ENCODE results near the gene ACER2. TPM values are rescaled to one million over a fixed set of nuclear protein-coding genes. Genes with fewer than 3 reads are reported as not detected.

ACER2 gene
- total RNA-seq, 6 experiments from 2014 or later: 1.8 to 9.1 (median 3.7) TPM

DNA sequence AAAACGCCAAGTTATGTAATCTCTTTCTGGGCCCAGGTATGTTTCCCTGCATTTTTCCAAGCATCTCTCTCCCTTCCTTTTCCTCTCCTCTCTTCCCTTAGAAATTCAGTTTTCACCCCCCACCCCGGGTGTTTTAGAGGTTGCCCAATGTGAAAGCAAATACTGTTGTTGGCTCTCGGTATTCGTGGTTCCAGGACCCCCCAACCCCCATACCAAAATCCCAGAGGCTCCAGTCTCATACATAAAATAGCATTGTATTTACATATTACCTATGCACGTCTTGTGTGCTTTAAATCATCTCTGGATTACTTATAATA is 48.8 kb downstream of the ACER2 start:
- H3K4me3 ChIP-seq: no peak overlapping the region
- WGBS (ENCODE audit: insufficient coverage, low coverage, low lambda C conversion rate, missing lambda C conversion rate): 4% methylated on average over 5 of the region's 5 CpGs

GRCh38 chr9:19460243-19460642 is 51.4 kb downstream of the ACER2 start:
- 68% methylated on average over 6 of the region's 6 CpGs for WGBS (ENCODE audit: insufficient coverage, low coverage, low lambda C conversion rate, missing lambda C conversion rate)
- H3K27me3 ChIP-seq: no peaks in the 10 kb centered on the region
- DNase-seq (no peak), ATAC-seq (no peak)
- peaks cover 0 to 11% (median 0%) of the 10 kb centered on the region in 4 donors for H3K4me1 ChIP-seq
- H3K9me3 ChIP-seq: no peaks in the 10 kb centered on the region
- intact Hi-C loops (cut with DNase I): no loop called here
- no peak overlapping the region for H3K4me3 ChIP-seq
- H3K27ac ChIP-seq: no peak overlapping the region
- TF ChIP-seq POLR2A (IDR thresholded peaks at IDR 0.05): no peak
- TF ChIP-seq, protein P1, sequence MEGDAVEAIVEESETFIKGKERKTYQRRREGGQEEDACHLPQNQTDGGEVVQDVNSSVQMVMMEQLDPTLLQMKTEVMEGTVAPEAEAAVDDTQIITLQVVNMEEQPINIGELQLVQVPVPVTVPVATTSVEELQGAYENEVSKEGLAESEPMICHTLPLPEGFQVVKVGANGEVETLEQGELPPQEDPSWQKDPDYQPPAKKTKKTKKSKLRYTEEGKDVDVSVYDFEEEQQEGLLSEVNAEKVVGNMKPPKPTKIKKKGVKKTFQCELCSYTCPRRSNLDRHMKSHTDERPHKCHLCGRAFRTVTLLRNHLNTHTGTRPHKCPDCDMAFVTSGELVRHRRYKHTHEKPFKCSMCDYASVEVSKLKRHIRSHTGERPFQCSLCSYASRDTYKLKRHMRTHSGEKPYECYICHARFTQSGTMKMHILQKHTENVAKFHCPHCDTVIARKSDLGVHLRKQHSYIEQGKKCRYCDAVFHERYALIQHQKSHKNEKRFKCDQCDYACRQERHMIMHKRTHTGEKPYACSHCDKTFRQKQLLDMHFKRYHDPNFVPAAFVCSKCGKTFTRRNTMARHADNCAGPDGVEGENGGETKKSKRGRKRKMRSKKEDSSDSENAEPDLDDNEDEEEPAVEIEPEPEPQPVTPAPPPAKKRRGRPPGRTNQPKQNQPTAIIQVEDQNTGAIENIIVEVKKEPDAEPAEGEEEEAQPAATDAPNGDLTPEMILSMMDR (IDR thresholded peaks at IDR 0.05): no peak
- no peaks in the 10 kb centered on the region for H3K36me3 ChIP-seq

More for the DNA sequence above, 48.8 kb downstream of the ACER2 start:
- TF ChIP-seq, protein P1 (IDR thresholded peaks at IDR 0.05): no peak
- TF ChIP-seq POLR2A (IDR thresholded peaks at IDR 0.05): no peak
- no peak for ATAC-seq
- no peak for DNase-seq
- no peaks in the 10 kb centered on the region for H3K9me3 ChIP-seq
- no peaks in the 10 kb centered on the region for H3K36me3 ChIP-seq
- peaks cover 0 to 2% (median 0%) of the 10 kb centered on the region in 4 donors for H3K4me1 ChIP-seq
- intact Hi-C loops (cut with DNase I): no loop called here
- no peaks in the 10 kb centered on the region for H3K27me3 ChIP-seq
- H3K27ac ChIP-seq: no peak overlapping the region

- H3K9me3 ChIP-seq: no peaks in the 10 kb centered on the region
- H3K27me3 ChIP-seq: no peaks in the 10 kb centered on the region
- H3K4me1 ChIP-seq: peaks cover 0 to 11% (median 0%) of the 10 kb centered on the region in 4 donors
- TF ChIP-seq, protein P1 (IDR thresholded peaks at IDR 0.05): no peak
- TF ChIP-seq POLR2A (IDR thresholded peaks at IDR 0.05): no peak
- 86% methylated on average over 9 of the region's 26 CpGs for WGBS (ENCODE audit: insufficient coverage, low coverage, low lambda C conversion rate, missing lambda C conversion rate)
- H3K4me3 ChIP-seq: no peak overlapping the region
- H3K36me3 ChIP-seq: no peaks in the 10 kb centered on the region
- ATAC-seq (no peak), DNase-seq (no peak)
- intact Hi-C loops (cut with DNase I): no loop called here
- no peak overlapping the region for H3K27ac ChIP-seq
Observed at GRCh38 chr9:19461135-19461534, 52.3 kb downstream of the ACER2 start.

DNA sequence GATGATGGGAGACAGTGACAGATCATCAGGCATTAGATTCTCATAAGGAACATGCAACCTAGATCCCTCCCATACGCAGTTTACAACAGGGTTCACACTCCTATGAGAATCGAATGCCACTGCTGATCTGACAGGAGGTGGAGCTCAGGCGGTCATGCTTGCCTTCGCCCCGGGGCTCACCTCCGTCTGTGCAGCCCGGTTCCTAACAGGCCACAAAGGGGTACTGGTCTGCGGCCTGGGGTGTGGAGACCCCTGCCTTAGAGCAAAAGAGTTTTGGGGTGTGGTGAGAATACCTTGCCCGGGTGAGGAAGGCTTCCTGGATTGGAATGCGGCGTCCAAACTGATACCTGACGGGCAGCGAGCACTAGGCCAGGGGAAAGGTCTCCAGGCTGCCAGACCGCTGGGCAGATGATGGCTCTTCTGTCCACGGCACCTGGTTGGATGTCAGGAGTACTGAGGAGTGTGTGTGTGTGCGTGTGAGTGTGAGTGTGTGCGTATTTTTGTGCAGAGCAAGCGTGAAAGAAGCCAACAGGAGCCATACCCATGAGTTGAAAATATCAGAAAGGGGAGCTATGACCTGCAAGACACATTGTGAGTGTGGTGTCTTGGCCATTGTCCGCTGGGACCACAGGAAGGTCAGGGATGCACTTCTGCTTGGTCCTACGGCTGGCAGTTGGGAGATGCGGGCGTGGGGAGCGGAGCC is 55.4 kb downstream of the ACER2 start:
- peaks cover 0 to 8% (median 0%) of the 10 kb centered on the region in 4 donors for H3K4me1 ChIP-seq
- 53% methylated on average over 7 of the region's 23 CpGs for WGBS (ENCODE audit: insufficient coverage, low coverage, low lambda C conversion rate, missing lambda C conversion rate)
- no peaks in the 10 kb centered on the region for H3K27me3 ChIP-seq
- no peak overlapping the region for H3K27ac ChIP-seq
- intact Hi-C loops (cut with DNase I): no loop called here
- TF ChIP-seq POLR2A (IDR thresholded peaks at IDR 0.05): no peak
- TF ChIP-seq, protein P1 (IDR thresholded peaks at IDR 0.05): no peak
- DNase-seq (no peak), ATAC-seq (no peak)
- H3K36me3 ChIP-seq: no peaks in the 10 kb centered on the region
- H3K4me3 ChIP-seq: peak overlapping the region; percentile 46 to 60 (median 53)
- H3K9me3 ChIP-seq: no peaks in the 10 kb centered on the region
